Measurements from ENCODE around the gene TPST1. TPM values are rescaled to one million over a fixed set of nuclear protein-coding genes. Genes with fewer than 3 reads are reported as not detected.
"Not testable (repeated sequence)": the region's sequence is repeated elsewhere in the genome, so short reads cannot be mapped to it uniquely, and the experiment has no call there.

Gene TPST1
- total RNA-seq, 4 donors from 2014 or later: 1.5 to 28.3 (median 9.7) TPM

DNA sequence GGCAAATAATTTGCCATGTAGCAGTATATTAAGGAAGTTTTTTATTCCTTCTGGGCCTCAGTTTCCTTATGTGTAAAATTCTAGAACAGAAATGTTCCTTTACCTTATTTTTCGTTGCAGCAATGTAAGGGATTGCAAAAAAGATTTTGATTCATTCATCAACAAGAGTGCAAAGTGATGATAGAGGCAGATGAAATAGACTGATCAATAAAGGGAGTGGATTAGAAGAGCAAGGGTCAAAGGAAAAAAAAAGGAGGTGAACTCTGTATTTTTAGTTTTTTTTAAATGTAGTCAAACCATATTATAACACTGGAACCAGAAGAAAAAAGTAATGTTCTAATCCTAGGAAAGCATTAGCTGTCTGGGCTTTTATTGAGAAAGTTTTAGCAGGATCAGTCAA is 14.7 kb downstream of the TPST1 start:
- WGBS, 2 donors (ENCODE audit: low coverage in 1 of 2): 86 to 100% methylated on average over 1 of the region's 1 CpG
- Histone ChIP-seq H3K27me3 (no peaks in the 10 kb centered on the region), H3K36me3 (no peaks in the 10 kb centered on the region), H3K9me3 (no peaks in the 10 kb centered on the region), H3K4me1 (no peaks in the 10 kb centered on the region), H3K4me3 (no peak overlapping the region), H3K27ac (no peak overlapping the region)
- in situ Hi-C loops (cut with MboI; ENCODE audit: low pct_ligation_motif_present in 1 of 4, low pct_unique_long_range_greater_than_20kb in 1 of 4, low sequenced_read_pairs in 3 of 4): no loop called here
- no peak for DNase-seq
- intact Hi-C loops (cut with DNase I; ENCODE audit: low total_unique reads): loop anchor here (5.0 kb wide), 1 partner anchor 47 kb away; no protein-coding TSS in a partner anchor
- TF ChIP-seq, protein P1, sequence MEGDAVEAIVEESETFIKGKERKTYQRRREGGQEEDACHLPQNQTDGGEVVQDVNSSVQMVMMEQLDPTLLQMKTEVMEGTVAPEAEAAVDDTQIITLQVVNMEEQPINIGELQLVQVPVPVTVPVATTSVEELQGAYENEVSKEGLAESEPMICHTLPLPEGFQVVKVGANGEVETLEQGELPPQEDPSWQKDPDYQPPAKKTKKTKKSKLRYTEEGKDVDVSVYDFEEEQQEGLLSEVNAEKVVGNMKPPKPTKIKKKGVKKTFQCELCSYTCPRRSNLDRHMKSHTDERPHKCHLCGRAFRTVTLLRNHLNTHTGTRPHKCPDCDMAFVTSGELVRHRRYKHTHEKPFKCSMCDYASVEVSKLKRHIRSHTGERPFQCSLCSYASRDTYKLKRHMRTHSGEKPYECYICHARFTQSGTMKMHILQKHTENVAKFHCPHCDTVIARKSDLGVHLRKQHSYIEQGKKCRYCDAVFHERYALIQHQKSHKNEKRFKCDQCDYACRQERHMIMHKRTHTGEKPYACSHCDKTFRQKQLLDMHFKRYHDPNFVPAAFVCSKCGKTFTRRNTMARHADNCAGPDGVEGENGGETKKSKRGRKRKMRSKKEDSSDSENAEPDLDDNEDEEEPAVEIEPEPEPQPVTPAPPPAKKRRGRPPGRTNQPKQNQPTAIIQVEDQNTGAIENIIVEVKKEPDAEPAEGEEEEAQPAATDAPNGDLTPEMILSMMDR (IDR thresholded peaks at IDR 0.05): no peak

DNA sequence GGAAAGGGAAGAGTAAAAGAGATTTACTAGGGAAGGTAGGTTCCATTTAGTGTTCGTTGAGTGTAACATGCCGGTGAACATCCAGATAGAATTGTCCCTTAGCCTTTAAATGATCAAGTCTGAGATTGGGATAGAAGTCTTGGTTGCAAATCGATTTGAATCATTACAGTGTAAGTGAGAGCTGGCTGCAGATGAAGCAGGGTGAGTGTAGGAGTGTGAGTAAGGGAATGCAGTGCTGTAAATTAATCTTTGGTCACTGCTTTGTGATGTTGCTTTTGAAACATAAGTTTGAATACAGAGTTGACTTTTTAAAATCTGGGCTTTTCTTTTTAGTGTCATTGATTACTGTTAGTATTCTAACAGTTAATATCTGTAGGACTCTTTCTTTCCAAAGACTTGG is 16.3 kb downstream of the TPST1 start:
- H3K9me3 ChIP-seq: no peaks in the 10 kb centered on the region
- H3K27me3 ChIP-seq: no peaks in the 10 kb centered on the region
- H3K27ac ChIP-seq: no peak overlapping the region
- H3K4me1 ChIP-seq: no peaks in the 10 kb centered on the region
- 83 to 89% methylated on average over 3 of the region's 3 CpGs for WGBS, 2 donors (ENCODE audit: low coverage in 1 of 2)
- H3K4me3 ChIP-seq: no peak overlapping the region
- DNase-seq: no peak
- in situ Hi-C loops (cut with MboI; ENCODE audit: low pct_ligation_motif_present in 1 of 4, low pct_unique_long_range_greater_than_20kb in 1 of 4, low sequenced_read_pairs in 3 of 4) (no loop called here), intact Hi-C loops (cut with DNase I; ENCODE audit: low total_unique reads) (no loop called here)
- H3K36me3 ChIP-seq: no peaks in the 10 kb centered on the region
- TF ChIP-seq EP300 (IDR thresholded peaks at IDR 0.05; ENCODE audit: low read depth): no peak
- TF ChIP-seq POLR2A (IDR thresholded peaks at IDR 0.05): no peak
- TF ChIP-seq POLR2AphosphoS5 (IDR thresholded peaks at IDR 0.05): no peak
- TF ChIP-seq, protein P1 (IDR thresholded peaks at IDR 0.05): no peak

DNA sequence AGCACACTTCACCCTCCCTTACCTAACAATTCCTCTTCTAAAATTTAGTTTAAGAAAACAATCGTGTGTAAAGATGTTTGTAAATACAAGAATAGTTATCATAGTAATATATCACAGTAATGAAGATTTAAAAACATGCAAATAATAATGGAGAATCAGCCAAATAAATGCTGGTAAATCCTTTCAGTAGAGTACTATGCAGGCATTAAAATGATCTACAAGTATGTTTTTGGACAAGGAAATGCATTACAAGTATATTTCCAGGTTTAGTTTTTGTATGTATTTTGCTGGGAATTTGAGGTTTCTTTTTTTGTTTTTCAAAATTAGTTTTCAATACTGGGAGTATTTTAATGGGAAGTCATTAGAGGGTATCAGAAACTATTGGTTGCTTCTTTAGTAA is 22.7 kb downstream of the TPST1 start:
- DNase-seq: no peak
- WGBS, 2 donors (ENCODE audit: low coverage in 1 of 2): 63 to 89% methylated on average over 1 of the region's 1 CpG
- H3K9me3 ChIP-seq: no peaks in the 10 kb centered on the region
- H3K4me1 ChIP-seq: no peaks in the 10 kb centered on the region
- no peak overlapping the region for H3K4me3 ChIP-seq
- no peak overlapping the region for H3K27ac ChIP-seq
- in situ Hi-C loops (cut with MboI; ENCODE audit: low pct_ligation_motif_present in 1 of 4, low pct_unique_long_range_greater_than_20kb in 1 of 4, low sequenced_read_pairs in 3 of 4) (no loop called here), intact Hi-C loops (cut with DNase I; ENCODE audit: low total_unique reads) (no loop called here)
- no peaks in the 10 kb centered on the region for H3K36me3 ChIP-seq
- H3K27me3 ChIP-seq: no peaks in the 10 kb centered on the region
- no peak for TF ChIP-seq POLR2AphosphoS5 (IDR thresholded peaks at IDR 0.05)
- no peak for TF ChIP-seq EP300 (IDR thresholded peaks at IDR 0.05; ENCODE audit: low read depth)

DNA sequence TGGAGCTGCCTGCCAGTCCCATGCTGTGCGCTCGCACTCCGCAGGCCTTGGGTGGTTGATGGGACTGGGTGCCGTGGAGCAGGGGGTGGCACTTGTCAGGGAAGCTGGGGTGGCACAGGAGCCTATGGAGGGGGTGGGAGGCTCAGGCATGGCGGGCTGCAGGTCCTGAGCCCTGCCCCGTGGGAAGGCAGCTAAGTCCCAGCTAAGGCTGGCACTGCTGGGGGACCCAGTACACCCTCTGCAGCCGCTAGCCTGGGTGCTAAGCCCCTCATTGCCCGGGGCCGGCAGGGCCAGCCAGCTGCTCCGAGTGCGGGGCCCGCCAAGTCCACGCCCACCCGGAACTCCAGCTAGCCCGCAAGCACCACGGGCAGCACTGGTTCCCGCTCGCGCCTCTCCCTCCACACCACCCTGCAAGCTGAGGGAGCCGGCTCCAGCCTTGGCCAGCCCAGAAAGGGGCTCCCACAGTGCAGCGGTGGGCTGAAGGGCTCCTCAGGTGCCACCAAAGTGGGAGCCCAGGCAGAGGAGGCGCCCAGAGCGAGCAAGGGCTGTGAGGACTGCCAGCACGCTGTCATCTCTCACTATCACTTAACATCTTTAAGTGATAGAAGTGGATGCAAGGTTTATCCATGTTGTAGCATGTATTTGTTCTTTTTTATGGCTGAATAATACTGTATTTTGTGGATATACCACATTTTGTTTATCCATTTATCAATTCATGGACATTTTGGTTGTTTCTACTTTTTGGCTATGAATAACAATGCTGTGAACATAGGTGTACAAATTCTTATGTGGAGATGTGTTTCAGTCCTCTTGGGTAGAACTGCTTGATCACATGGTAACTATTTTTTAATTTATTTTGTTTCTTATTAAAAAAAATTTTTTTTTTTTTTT is 26.4 kb downstream of the TPST1 start:
- H3K27me3 ChIP-seq; H3K27ac ChIP-seq; H3K4me3 ChIP-seq; H3K4me1 ChIP-seq; in situ Hi-C loops (cut with MboI; ENCODE audit: low pct_ligation_motif_present in 1 of 4, low pct_unique_long_range_greater_than_20kb in 1 of 4, low sequenced_read_pairs in 3 of 4); DNase-seq; intact Hi-C loops (cut with DNase I; ENCODE audit: low total_unique reads); H3K36me3 ChIP-seq; H3K9me3 ChIP-seq: not testable (repeated sequence)
- WGBS, 2 donors (ENCODE audit: low coverage in 1 of 2): 99 to 100% methylated on average over 1 to 22 of the region's 24 CpGs

DNA sequence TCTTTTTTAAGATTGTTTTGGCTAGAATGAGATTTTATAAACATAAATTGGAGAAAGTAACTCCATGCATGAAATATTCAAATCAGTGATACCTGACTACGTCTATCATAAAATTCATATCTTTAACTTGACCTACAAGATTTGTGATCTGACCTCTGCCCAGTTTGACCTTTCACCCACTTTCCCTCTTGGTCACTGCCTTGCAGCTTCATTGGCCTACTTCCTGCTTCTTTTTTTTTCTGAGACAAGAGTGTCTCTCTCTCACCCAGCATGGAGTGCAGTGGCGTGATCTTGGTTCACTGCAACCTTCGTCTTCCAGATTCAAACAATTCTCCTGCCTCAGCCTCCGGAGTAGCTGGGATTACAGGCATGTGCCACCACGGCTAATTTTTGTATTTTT is 28.5 kb downstream of the TPST1 start:
- TF ChIP-seq POLR2AphosphoS5 (IDR thresholded peaks at IDR 0.05): no peak
- TF ChIP-seq, protein P1 (IDR thresholded peaks at IDR 0.05): no peak
- no peak for TF ChIP-seq EP300 (IDR thresholded peaks at IDR 0.05; ENCODE audit: low read depth)
- TF ChIP-seq POLR2A (IDR thresholded peaks at IDR 0.05): no peak
- in situ Hi-C loops (cut with MboI; ENCODE audit: low pct_ligation_motif_present in 1 of 4, low pct_unique_long_range_greater_than_20kb in 1 of 4, low sequenced_read_pairs in 3 of 4) (no loop called here), intact Hi-C loops (cut with DNase I; ENCODE audit: low total_unique reads) (no loop called here)
- Histone ChIP-seq H3K4me1 (peaks cover 1 to 15% (median 12%) of the 10 kb centered on the region in 4 donors), H3K27me3 (no peaks in the 10 kb centered on the region), H3K9me3 (no peaks in the 10 kb centered on the region), H3K36me3 (no peaks in the 10 kb centered on the region), H3K27ac (no peak overlapping the region), H3K4me3 (no peak overlapping the region)
- DNase-seq: no peak
- 82 to 92% methylated on average over 5 of the region's 5 CpGs for WGBS, 2 donors (ENCODE audit: low coverage in 1 of 2)
